HG03442 (cell line): ENCODE results near the gene TRIM32.

ENCODE experiments used
- ATAC-seq: cut with Tn5 transposase; IDR thresholded peaks from one replicate; pipeline ENCODE4 v1.9.1; 2021; ENCODE audit warnings: mild to moderate bottlenecking, moderate library complexity; ENCODE audit not compliant: unreplicated experiment

TRIM32 gene, protein sequence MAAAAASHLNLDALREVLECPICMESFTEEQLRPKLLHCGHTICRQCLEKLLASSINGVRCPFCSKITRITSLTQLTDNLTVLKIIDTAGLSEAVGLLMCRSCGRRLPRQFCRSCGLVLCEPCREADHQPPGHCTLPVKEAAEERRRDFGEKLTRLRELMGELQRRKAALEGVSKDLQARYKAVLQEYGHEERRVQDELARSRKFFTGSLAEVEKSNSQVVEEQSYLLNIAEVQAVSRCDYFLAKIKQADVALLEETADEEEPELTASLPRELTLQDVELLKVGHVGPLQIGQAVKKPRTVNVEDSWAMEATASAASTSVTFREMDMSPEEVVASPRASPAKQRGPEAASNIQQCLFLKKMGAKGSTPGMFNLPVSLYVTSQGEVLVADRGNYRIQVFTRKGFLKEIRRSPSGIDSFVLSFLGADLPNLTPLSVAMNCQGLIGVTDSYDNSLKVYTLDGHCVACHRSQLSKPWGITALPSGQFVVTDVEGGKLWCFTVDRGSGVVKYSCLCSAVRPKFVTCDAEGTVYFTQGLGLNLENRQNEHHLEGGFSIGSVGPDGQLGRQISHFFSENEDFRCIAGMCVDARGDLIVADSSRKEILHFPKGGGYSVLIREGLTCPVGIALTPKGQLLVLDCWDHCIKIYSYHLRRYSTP

GRCh38 chr9:116687074-116687753 lies at the start of gene TRIM32:
TRIM32 (plus strand) TSS chr9:116687305; CDS start chr9:116697743, 10,438 bp downstream.
- peak; percentile 98 for ATAC-seq

GRCh38 chr9:116639251-116639741 lies 47.8 kb upstream of the TRIM32 start:
- ATAC-seq, result no peak

GRCh38 chr9:116641292-116642059 lies 45.6 kb upstream of the TRIM32 start:
- ATAC-seq, result no peak

DNA sequence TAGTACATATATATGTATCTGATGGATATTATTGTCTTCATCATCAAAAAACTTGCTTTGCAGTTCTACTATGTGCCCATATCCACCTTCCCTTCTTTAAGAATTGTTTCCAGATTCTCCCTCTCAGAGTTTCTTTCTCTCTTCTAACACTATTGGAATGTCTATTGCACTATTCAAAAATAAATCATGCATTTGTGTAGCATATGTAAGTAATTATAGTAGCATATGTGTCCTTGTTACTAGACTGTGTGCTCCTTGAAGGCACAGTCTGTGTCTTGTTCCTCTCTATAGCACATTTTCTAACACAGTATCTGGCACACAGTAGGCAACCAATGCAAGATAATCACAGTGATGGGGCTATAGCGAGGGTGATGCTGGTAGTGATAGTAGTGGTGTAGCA lies 43.4 kb upstream of the TRIM32 start:
- ATAC-seq, result no peak

- ATAC-seq, result no peak
These were observed 42.9 kb upstream of the TRIM32 start for GRCh38 chr9:116644091-116644688.

- peak; percentile 64 for ATAC-seq
These were observed 40.2 kb upstream of the TRIM32 start for GRCh38 chr9:116646661-116647514.

GRCh38 chr9:116647515-116647809 lies 39.6 kb upstream of the TRIM32 start:
- ATAC-seq, result peak; percentile 6

DNA sequence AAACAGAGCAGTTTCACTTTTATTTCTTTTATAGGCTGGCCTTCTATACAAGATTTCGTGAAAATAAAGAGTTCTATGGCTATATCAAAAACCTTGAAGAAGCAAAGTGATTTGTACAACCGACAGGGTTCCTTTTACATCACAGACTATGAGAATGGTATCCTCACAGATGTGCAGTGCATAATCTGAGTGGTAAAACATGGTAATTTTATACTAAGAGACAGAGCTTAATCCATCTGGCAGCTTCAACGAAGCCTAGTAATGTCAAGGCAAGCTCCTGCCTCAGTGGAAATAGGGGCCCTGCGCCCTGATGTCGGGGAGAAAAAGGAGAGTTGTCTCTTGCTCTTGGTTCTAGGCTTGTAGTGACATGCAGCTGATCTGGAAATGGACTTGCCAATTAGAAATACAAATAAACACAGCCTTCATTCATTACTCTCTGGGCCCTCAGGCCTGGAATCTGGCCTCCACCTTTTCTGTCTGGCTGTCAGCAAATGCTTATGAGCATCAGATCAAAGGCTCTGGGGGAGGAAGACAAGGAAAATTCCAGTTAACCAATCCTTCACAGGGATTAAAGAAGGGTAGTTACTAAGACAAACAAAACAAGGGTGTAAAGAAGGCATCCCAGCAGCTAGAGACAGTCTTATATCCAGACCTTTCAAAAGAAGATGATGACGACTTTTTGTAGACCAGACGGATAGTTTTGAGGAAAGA lies 33.6 kb upstream of the TRIM32 start:
- ATAC-seq, result no peak

DNA sequence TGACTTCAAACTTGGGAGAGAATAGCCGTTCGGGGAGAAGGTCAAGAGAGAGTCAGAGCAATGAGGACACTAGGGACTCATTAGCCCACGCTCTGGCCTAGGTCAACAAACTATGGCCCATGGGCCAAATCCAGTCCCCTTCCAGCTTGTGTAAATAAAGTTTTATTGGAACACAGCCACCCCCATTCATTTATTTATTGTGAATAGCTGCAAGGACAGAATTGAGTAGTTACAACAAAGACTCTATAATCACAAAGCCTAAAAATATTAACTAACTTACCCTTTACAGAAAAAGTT lies 33.1 kb upstream of the TRIM32 start:
- ATAC-seq, result no peak

GRCh38 chr9:116656501-116656971 lies 30.6 kb upstream of the TRIM32 start:
- no peak for ATAC-seq

- ATAC-seq, result no peak
These were observed 30.1 kb upstream of the TRIM32 start for GRCh38 chr9:116656977-116657376.

GRCh38 chr9:116658265-116658664 lies 28.8 kb upstream of the TRIM32 start:
- no peak for ATAC-seq

GRCh38 chr9:116661037-116661954 lies 25.8 kb upstream of the TRIM32 start:
- ATAC-seq, result peak; percentile 93

- ATAC-seq, result no peak
These were observed 24.3 kb upstream of the TRIM32 start for GRCh38 chr9:116662646-116663310.

- ATAC-seq, result no peak
These were observed 23.5 kb upstream of the TRIM32 start for GRCh38 chr9:116663581-116663980.

- ATAC-seq, result no peak
These were observed 18.0 kb upstream of the TRIM32 start for GRCh38 chr9:116668970-116669695.

DNA sequence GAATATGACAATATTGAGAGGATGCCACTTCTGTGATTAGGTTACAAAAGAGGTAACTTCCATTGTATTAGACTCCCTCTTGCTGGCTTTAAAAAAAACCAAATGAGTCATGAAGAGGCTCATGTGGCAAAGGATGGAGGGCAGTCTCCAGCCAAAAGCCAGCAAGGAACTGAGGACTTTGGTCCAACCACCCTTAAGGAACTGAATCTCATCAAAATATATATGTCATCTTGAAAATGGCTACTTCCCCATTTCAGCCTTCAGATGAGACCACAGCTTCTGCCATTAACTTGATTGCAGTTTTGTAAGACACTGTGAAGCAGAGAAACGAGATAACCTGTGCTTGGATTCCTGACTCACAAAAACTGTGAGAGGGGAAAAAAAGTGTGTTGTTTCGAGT lies 15.5 kb upstream of the TRIM32 start:
- ATAC-seq, result no peak
